Measurements from ENCODE around the gene TEX12.
"Not testable (repeated sequence)": the region's sequence is repeated elsewhere in the genome, so short reads cannot be mapped to it uniquely, and the experiment has no call there.

The TEX12 gene

GRCh38 chr11:112186304-112186703 is 19.1 kb downstream of the TEX12 start:
- DNase-seq (ENCODE audit: low read depth), result no peak
- H3K4me3 ChIP-seq (ENCODE audit: low read depth, low read length), result no peak overlapping the region
- no peak for TF ChIP-seq CTCF (IDR thresholded peaks at IDR 0.05; ENCODE audit: insufficient read depth, low read depth, low read length, missing control alignments)

- H3K4me3 ChIP-seq (ENCODE audit: low read depth, low read length); DNase-seq (ENCODE audit: low read depth): not testable (repeated sequence)
Observed at GRCh38 chr11:112195113-112195512, 27.9 kb downstream of the TEX12 start.

GRCh38 chr11:112195951-112196351 is 28.8 kb downstream of the TEX12 start:
- H3K4me3 ChIP-seq (ENCODE audit: low read depth, low read length), result no peak overlapping the region
- DNase-seq (ENCODE audit: low read depth), result no peak
- TF ChIP-seq CTCF (IDR thresholded peaks at IDR 0.05; ENCODE audit: insufficient read depth, low read depth, low read length, missing control alignments), result no peak

- no peak overlapping the region for H3K4me3 ChIP-seq (ENCODE audit: low read depth, low read length)
- DNase-seq (ENCODE audit: low read depth), result no peak
- no peak for TF ChIP-seq CTCF (IDR thresholded peaks at IDR 0.05; ENCODE audit: insufficient read depth, low read depth, low read length, missing control alignments)
Observed at GRCh38 chr11:112196519-112197087, 29.4 kb downstream of the TEX12 start.

- not testable (repeated sequence) for DNase-seq (ENCODE audit: low read depth)
Observed at GRCh38 chr11:112199101-112199500, 31.9 kb downstream of the TEX12 start.

GRCh38 chr11:112200252-112200651 is 33.1 kb downstream of the TEX12 start:
- DNase-seq (ENCODE audit: low read depth), result no peak
- H3K4me3 ChIP-seq (ENCODE audit: low read depth, low read length), result no peak overlapping the region
- no peak for TF ChIP-seq CTCF (IDR thresholded peaks at IDR 0.05; ENCODE audit: insufficient read depth, low read depth, low read length, missing control alignments)

More at GRCh38 chr11:112199101-112199500, 31.9 kb downstream of the TEX12 start:
- not testable (repeated sequence) for H3K4me3 ChIP-seq (ENCODE audit: low read depth, low read length)

GRCh38 chr11:112206071-112206470 is 38.9 kb downstream of the TEX12 start:
- H3K4me3 ChIP-seq (ENCODE audit: low read depth, low read length), result no peak overlapping the region
- TF ChIP-seq CTCF (IDR thresholded peaks at IDR 0.05; ENCODE audit: insufficient read depth, low read depth, low read length, missing control alignments), result no peak

GRCh38 chr11:112210890-112211289 is 43.7 kb downstream of the TEX12 start:
- no peak overlapping the region for H3K4me3 ChIP-seq (ENCODE audit: low read depth, low read length)
- TF ChIP-seq CTCF (IDR thresholded peaks at IDR 0.05; ENCODE audit: insufficient read depth, low read depth, low read length, missing control alignments), result no peak
- DNase-seq (ENCODE audit: low read depth), result no peak

More at GRCh38 chr11:112206071-112206470, 38.9 kb downstream of the TEX12 start:
- no peak for DNase-seq (ENCODE audit: low read depth)
